H1 (cell line): ENCODE results near the gene GDAP1L1. TPM values are rescaled to one million over a fixed set of nuclear protein-coding genes. Genes with fewer than 3 reads are reported as not detected.
A peak's percentile ranks its signal among the peaks of the same experiment; 100 is the strongest.

Experiments used
- CTCF ChIA-PET: fragments of 300-600 bp; sonication (Branson Sonifier 250); formaldehyde crosslinking; loops from one replicate; lab custom pipeline; 2021; ENCODE audit not compliant: partially characterized antibody; lab: Charles Lee
- POLR2A ChIA-PET: fragments of 300-600 bp; sonication (Branson Sonifier 250); formaldehyde crosslinking; loops from one replicate; lab custom pipeline; 2021; ENCODE audit warnings: inconsistent platforms; ENCODE audit not compliant: partially characterized antibody; lab: Charles Lee
- DNase-seq, 2 experiments: peaks; one replicate each; pipeline versions ENCODE4 v3.0.0 to v3.0.0-alpha.2; 2010 to 2022; ENCODE audit warnings: low spot score in 2 of 2, low read depth in 1 of 2, mixed read lengths in 1 of 2
- FAIRE-seq: peaks from 2 replicates; lab custom pipeline; 2011; peaks lifted over from hg19 to GRCh38; lab: Jason Lieb, UNC
- H2AFZ ChIP-seq: 2 replicates; pipeline ENCODE4 v1.8.1; 2012; ENCODE audit warnings: low read length, inconsistent platforms
- H2AK5ac ChIP-seq: 2 replicates; pipeline ENCODE4 v1.6.1; 2013; ENCODE audit warnings: low read depth, low read length
- H2BK120ac ChIP-seq: replicated peaks from 2 replicates; pipeline ENCODE3; 2013; ENCODE audit warnings: low read depth, low read length, inconsistent platforms
- H2BK12ac ChIP-seq: 2 replicates; pipeline ENCODE4 v1.6.1; 2013; ENCODE audit warnings: low read depth, low read length
- H2BK15ac ChIP-seq: 2 replicates; pipeline ENCODE4 v1.6.1; 2013; ENCODE audit warnings: low read length
- H2BK20ac ChIP-seq: 2 replicates; pipeline ENCODE4 v1.6.1; 2013; ENCODE audit warnings: low read length
- H2BK5ac ChIP-seq: 2 replicates; pipeline ENCODE4 v1.6.1; 2013; ENCODE audit warnings: low read depth, low read length
- H3K14ac ChIP-seq: 2 replicates; pipeline ENCODE4 v1.6.1; 2013; ENCODE audit warnings: inconsistent platforms; ENCODE audit not compliant: insufficient read length
- H3K18ac ChIP-seq: 2 replicates; pipeline ENCODE4 v1.6.1; 2013; ENCODE audit warnings: low read length; ENCODE audit errors: extremely low read depth
- H3K23ac ChIP-seq: 2 replicates; pipeline ENCODE4 v1.6.1; 2013; ENCODE audit warnings: inconsistent platforms; ENCODE audit not compliant: insufficient read length
- H3K23me2 ChIP-seq: 2 replicates; pipeline ENCODE4 v1.6.1; 2013; ENCODE audit warnings: low read depth, low read length
- H3K27ac ChIP-seq: 2 replicates; pipeline ENCODE4 v1.6.1; 2011; ENCODE audit warnings: low read depth, low read length, inconsistent platforms
- H3K27me3 ChIP-seq, 4 experiments: replicated peaks in 1 of 4; 1 replicate in 1 of 4; 2 replicates in 3 of 4; pipeline versions ENCODE4 v1.6.1 to v1.8.1; 2011 to 2013; ENCODE audit warnings: low read length in 3 of 4, mild to moderate bottlenecking in 3 of 4, inconsistent platforms in 2 of 4, mixed read lengths in 2 of 4, moderate library complexity in 1 of 4; ENCODE audit not compliant: control insufficient read depth in 3 of 4, insufficient read depth in 3 of 4; ENCODE audit errors: extremely low read depth in 1 of 4
- H3K36me3 ChIP-seq, 4 experiments: 2 replicates each; pipeline versions ENCODE4 v1.6.1 to v1.8.1; 2011 to 2013; ENCODE audit warnings: mild to moderate bottlenecking in 4 of 4, low read length in 3 of 4, moderate library complexity in 2 of 4, control low read depth in 1 of 4, inconsistent platforms in 1 of 4; ENCODE audit not compliant: insufficient read depth in 4 of 4, control insufficient read depth in 2 of 4
- H3K4ac ChIP-seq: replicated peaks from 2 replicates; pipeline ENCODE3; 2013; ENCODE audit warnings: low read length, low read depth, mixed read lengths, inconsistent platforms; ENCODE audit not compliant: insufficient read length
- H3K4me1 ChIP-seq, 4 experiments: replicated peaks in 1 of 4; 1 replicate in 1 of 4; 2 replicates in 3 of 4; pipeline versions ENCODE4 v1.6.1 to v1.8.1; 2011 to 2013; ENCODE audit warnings: low read length in 3 of 4, inconsistent platforms in 2 of 4, mixed read lengths in 1 of 4; ENCODE audit not compliant: insufficient read depth in 4 of 4, control insufficient read depth in 3 of 4
- H3K4me2 ChIP-seq, 2 experiments: 2 replicates each; pipeline versions ENCODE4 v1.6.1 to v1.8.1; 2011 to 2013; ENCODE audit warnings: low read depth in 2 of 2, low read length in 2 of 2, control low read depth in 1 of 2, inconsistent platforms in 1 of 2, mild to moderate bottlenecking in 1 of 2; ENCODE audit not compliant: insufficient read depth in 1 of 2
- H3K4me3 ChIP-seq, 4 experiments: fragments of 200-600, 300-600 bp in 1 of 4; sonication (generic), shearing (Covaris generic), sonication (Bioruptor Twin) in 1 of 4; 2 replicates each; pipeline versions ENCODE4 v1.5.1 to v1.8.1; 2011 to 2016; ENCODE audit warnings: low read length in 4 of 4, low read depth in 3 of 4, control low read depth in 2 of 4, inconsistent platforms in 2 of 4, mild to moderate bottlenecking in 2 of 4, mixed read lengths in 1 of 4, moderate library complexity in 1 of 4; ENCODE audit not compliant: insufficient read depth in 2 of 4; ENCODE audit errors: extremely low read depth in 1 of 4
- H3K56ac ChIP-seq: replicated peaks from 2 replicates; pipeline ENCODE3; 2013; ENCODE audit warnings: low read depth, mild to moderate bottlenecking, mixed read lengths, low read length, inconsistent platforms; ENCODE audit not compliant: insufficient read length
- H3K79me1 ChIP-seq: 2 replicates; pipeline ENCODE4 v1.6.1; 2013; ENCODE audit warnings: low read depth, low read length, control low read depth
- H3K79me2 ChIP-seq, 2 experiments: 2 replicates each; pipeline versions ENCODE4 v1.6.1 to v1.8.1; 2012 to 2013; ENCODE audit warnings: low read length in 2 of 2, mild to moderate bottlenecking in 2 of 2, inconsistent platforms in 1 of 2; ENCODE audit not compliant: insufficient read depth in 2 of 2, control insufficient read depth in 1 of 2
- H3K9ac ChIP-seq, 4 experiments: replicated peaks in 1 of 4; 1 replicate in 1 of 4; 2 replicates in 3 of 4; pipeline versions ENCODE4 v1.6.1 to v1.8.1; 2011 to 2013; ENCODE audit warnings: low read depth in 3 of 4, low read length in 3 of 4, control low read depth in 2 of 4, mild to moderate bottlenecking in 2 of 4, moderate library complexity in 2 of 4, inconsistent platforms in 1 of 4; ENCODE audit errors: extremely low read depth in 1 of 4
- H3K9me3 ChIP-seq, 2 experiments: 2 replicates each; pipeline versions ENCODE4 v1.6.1 to v1.8.1; 2012 to 2013; ENCODE audit warnings: mild to moderate bottlenecking in 2 of 2, moderate library complexity in 2 of 2, control low read depth in 1 of 2, inconsistent platforms in 1 of 2, low read depth in 1 of 2, low read length in 1 of 2, mixed read lengths in 1 of 2; ENCODE audit not compliant: insufficient read depth in 2 of 2
- H4K20me1 ChIP-seq, 2 experiments: replicated peaks in 1 of 2; 2 replicates each; pipeline versions ENCODE3 to v1.8.1; 2011 to 2013; ENCODE audit warnings: inconsistent platforms in 2 of 2, low read length in 2 of 2, mild to moderate bottlenecking in 1 of 2; ENCODE audit not compliant: insufficient read depth in 2 of 2, control insufficient read depth in 1 of 2
- H4K5ac ChIP-seq: 2 replicates; pipeline ENCODE4 v1.6.1; 2013; ENCODE audit warnings: low read length, low read depth, mixed read lengths, inconsistent platforms; ENCODE audit not compliant: insufficient read length
- H4K8ac ChIP-seq: 2 replicates; pipeline ENCODE4 v1.8.0; 2013; ENCODE audit warnings: mild to moderate bottlenecking, moderate library complexity, low read length, inconsistent platforms; ENCODE audit not compliant: insufficient read depth; ENCODE audit errors: extremely low read depth
- H4K91ac ChIP-seq: replicated peaks from 2 replicates; pipeline ENCODE3; 2013; ENCODE audit warnings: low read length, mixed read lengths, inconsistent platforms; ENCODE audit not compliant: insufficient read length
- EZH2 ChIP-seq: fragments of 200-600 bp; sonication (generic); IDR thresholded peaks from 2 replicates; pipeline ENCODE4 v1.7.1; 2012; ENCODE audit warnings: low read depth, mild to moderate bottlenecking, moderate library complexity, low read length, inconsistent platforms; ENCODE audit not compliant: severe bottlenecking
- SIX5 ChIP-seq: IDR thresholded peaks from 2 replicates; pipeline ENCODE4 v1.6.1; 2011; ENCODE audit warnings: mild to moderate bottlenecking, low read depth, low read length
- YY1 ChIP-seq: IDR thresholded peaks from 2 replicates; pipeline ENCODE4 v1.6.1; 2011; ENCODE audit warnings: low read depth, mild to moderate bottlenecking, low read length
- WGBS, 2 experiments: shearing (Covaris generic) in 1 of 2; methylation state at CpG; one replicate each; pipeline versions ENCODE4 v1.1.6 to v1.1.7; 2013 to 2015; ENCODE audit warnings: low lambda C conversion rate in 2 of 2, mixed read lengths in 2 of 2, inconsistent platforms in 1 of 2, low coverage in 1 of 2, missing lambda C conversion rate in 1 of 2; ENCODE audit not compliant: insufficient replicate concordance in 2 of 2, insufficient coverage in 1 of 2, insufficient read length in 1 of 2; ENCODE audit errors: extremely low coverage in 1 of 2, missing lambda C conversion rate in 1 of 2; 5-methylcytosine and 5-hydroxymethylcytosine counted together
- polyA plus RNA-seq, 7 experiments: library from polyadenylated mRNA; depleted of rRNA in 3 of 7; stranded (reverse) in 5 of 7; unstranded in 2 of 7; fragments of >200 nt in 5 of 7; fragments of 200-250 nt in 2 of 7; gene quantifications; 1 replicate in 5 of 7; 2 replicates in 1 of 7; 4 replicates in 1 of 7; pipeline versions ENCODE4 v1.2.1 to v1.2.3, GENCODE V29; 2011 to 2013; ENCODE audit warnings: missing spikeins in 2 of 7, mixed read lengths in 2 of 7
- total RNA-seq: library from RNA; stranded (reverse); fragmentation: NEBNext Ultra II Directional; extraction: Animal tissue kit (Norgen Biotek cat#: 25700); gene quantifications from 2 replicates; pipeline ENCODE4 v1.2.1, GENCODE V29; 2021

The GDAP1L1 gene
- total and polyA plus RNA-seq, 2 of the 8 experiments (the other 6 are each of a cell fraction or from before 2014, with no cell fraction given): 8.5 to 63.1 TPM

- Histone ChIP-seq H3K27ac (no peak overlapping the region), H3K79me1 (no peaks in the 10 kb centered on the region), H3K4me1 (no peaks in the 10 kb centered on the region), H2BK20ac (no peak overlapping the region), H4K20me1 (no peaks in the 10 kb centered on the region), H2BK120ac (no peak overlapping the region), H3K36me3 (no peaks in the 10 kb centered on the region), H4K91ac (no peak overlapping the region), H3K79me2 (no peaks in the 10 kb centered on the region), H3K23ac (no peak overlapping the region), H3K56ac (no peak overlapping the region), H3K4me2 (no peak overlapping the region), H3K18ac (no peak overlapping the region), H2BK15ac (no peak overlapping the region), H2AFZ (no peak overlapping the region; the same call in 1 of the 2 replicates), H3K4ac (no peak overlapping the region), H2BK12ac (no peak overlapping the region), H3K4me3 (no peak overlapping the region), H3K9me3 (peaks cover 3 to 4% of the 10 kb centered on the region in 2 experiments; a peak in 1 of 4 replicates), H2BK5ac (no peak overlapping the region), H2AK5ac (no peak overlapping the region), H3K9ac (no peak overlapping the region), H4K8ac (no peak overlapping the region), H3K14ac (no peak overlapping the region), H4K5ac (no peak overlapping the region), H3K27me3 (no peaks in the 10 kb centered on the region), H3K23me2 (no peaks in the 10 kb centered on the region)
- FAIRE-seq: no peak
- POLR2A ChIA-PET: no interaction called here
- CTCF ChIA-PET: interaction anchor here (1.3 to 2.2 kb wide), 3 partner anchors 27 to 75 kb away, joined by 5 to 9 read pairs (median 6); no protein-coding TSS in a partner anchor
- TF ChIP-seq SIX5 (peak; percentile 23; the same call in 1 of the 2 replicates), EZH2 (no peak), YY1 (peak; percentile 49; the same call in 1 of the 2 replicates)
- no peak for DNase-seq
- 93% methylated on average over 7 of the region's 7 CpGs; no CpG with 5 or more reads in 1 of the 2 experiments for WGBS, 2 experiments
Measured at GRCh38 chr20:44291754-44292153, 44.6 kb downstream of the GDAP1L1 start.
